ENCODE data around the gene SCGN.

The SCGN gene

DNA sequence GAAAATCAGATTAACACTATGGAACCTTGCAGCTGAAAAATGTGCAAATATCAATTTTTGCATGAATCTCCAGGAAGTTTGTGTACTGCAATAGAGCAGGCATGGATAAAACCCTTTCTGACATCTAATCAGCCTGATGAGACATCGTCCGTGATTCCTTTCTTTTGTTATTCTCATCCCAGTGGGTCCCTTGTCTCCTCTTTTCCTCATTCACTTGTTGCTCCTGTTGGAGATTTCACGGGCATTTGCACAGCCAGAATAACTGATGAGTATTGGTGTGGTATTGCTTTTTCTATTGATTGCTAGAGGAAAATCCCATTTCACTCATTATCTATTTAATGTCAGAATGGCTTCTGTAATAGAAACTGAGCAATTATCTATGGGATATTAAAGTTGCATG, 39.9 kb downstream of the SCGN start:
- DNase-seq = no peak

DNA sequence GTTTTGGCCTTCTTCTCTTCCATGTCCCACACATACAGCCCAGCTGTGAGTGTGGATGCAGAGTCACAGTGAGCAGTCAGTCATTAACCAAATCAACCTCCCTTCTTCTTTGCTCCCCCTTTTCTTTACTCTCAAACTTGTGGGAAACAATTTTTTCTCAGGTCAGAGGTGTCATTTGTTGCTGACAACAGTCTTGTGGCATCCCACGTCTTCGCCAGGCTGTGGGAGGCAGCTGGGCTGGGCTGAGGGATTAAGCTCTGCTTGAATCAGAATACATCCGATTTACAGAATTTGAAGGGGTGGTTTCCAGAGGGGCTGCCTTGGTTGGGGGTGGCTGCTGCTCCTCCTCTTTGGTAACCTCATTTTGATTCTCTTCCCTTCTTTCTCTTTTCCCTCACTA, 40.5 kb downstream of the SCGN start:
- no peak for DNase-seq

DNA sequence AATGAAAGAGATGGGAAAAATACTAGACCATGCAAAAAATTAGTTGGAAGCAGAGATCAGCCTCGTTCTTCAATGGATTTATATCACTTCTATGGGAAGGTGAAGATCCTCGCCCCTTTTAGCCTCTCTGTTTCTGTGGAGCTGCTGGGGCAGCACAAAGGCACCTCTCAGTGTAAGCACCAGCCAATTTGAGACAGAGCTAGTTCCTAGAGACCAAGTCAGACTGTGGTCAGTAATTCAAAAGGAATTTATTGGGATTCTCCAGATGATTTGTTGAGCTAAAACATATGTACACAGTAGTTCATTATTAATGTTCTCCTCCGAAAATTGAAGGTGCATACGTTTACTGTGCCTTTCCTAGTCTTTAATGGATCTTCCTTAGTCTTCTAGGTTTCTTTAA, 42.4 kb downstream of the SCGN start:
- no peak for DNase-seq

- no peak for DNase-seq
Observed at GRCh38 chr6:25695671-25696070, 43.7 kb downstream of the SCGN start.

- no peak for DNase-seq
Observed at GRCh38 chr6:25697537-25698340, 45.7 kb downstream of the SCGN start.

GRCh38 chr6:25698631-25699030, 46.6 kb downstream of the SCGN start:
- DNase-seq = no peak

GRCh38 chr6:25699649-25700048, 47.6 kb downstream of the SCGN start:
- no peak for DNase-seq

DNA sequence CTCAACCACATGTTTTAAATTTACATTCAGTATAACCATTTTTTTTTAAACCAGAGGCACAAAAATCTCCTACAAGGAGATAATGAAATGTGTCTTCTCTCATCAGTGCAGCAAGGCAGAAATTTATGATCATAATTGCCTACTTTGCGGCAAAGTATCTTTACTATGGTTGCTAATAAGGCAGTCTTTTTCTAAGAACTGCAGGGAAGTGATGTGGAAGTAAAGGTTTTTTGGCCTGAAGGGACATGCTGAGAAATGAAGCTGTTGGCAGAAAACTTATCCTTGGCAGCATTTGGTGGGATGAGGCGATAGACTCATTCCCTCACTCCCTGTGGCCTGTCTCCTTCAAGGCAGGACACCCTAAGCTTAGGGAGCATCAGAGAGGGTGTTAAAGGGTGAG, 48.7 kb downstream of the SCGN start:
- no peak for DNase-seq

DNA sequence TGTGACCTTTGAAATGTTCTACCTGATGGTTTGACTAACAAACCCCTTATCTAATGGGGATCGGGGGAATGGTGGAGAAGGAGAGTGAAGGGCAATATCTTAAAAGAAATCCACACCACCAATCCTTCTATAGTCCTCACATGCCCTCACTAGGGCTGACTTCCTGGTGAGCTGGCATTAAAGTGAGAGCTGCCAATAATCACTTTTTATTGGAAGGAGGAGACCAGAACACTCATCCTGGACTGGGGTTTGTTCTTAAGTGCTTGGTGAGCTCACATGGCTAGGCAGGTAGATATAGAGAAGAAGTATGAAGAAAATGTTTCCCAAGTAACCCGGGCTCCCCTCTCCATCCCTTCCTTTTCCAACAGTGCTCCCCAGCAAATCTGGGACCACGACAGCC, 49.8 kb downstream of the SCGN start:
- DNase-seq = no peak

DNA sequence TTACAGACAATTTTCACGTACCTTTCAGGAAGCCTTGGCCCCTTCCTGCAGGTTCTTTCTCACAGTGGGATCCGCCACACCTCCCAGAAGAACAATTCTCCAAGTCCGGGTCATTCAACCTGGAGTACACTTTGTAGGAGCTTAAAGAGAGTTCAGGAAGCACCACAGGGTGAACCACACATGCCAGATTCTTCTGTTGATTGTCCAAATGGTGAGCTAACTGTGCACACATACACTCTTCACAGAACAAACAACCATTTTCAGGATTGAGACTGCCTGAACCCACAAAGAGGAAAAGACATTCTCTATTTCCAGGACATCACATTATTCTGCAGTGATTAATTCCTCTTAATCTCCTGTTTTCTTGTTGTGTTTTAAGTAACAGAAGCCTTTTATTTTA, 51.0 kb downstream of the SCGN start:
- no peak for DNase-seq

GRCh38 chr6:25704001-25704400, 52.0 kb downstream of the SCGN start:
- DNase-seq = no peak

- no peak for DNase-seq
Observed at GRCh38 chr6:25706314-25707014, 54.4 kb downstream of the SCGN start.

GRCh38 chr6:25709761-25710160, 57.7 kb downstream of the SCGN start:
- DNase-seq = no peak

DNA sequence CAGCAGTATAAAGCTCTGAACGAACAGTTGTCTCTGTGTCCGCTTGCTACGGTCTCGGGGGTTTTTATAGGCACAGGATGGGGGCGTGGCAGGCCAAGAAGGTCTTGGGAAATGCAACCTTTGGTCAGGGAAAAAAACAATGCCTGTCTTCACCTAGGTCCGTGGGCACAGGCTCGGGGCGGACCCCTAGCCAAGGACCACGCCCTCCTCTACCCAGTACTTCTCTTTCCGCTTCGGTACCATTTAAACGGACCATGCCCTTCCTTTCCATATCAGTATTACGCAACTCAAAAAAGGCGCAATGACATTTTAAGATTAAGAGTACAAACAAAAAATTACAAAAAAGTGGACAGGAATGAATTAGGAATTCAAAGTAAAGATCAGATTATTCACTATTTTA, 58.3 kb downstream of the SCGN start:
- no peak for DNase-seq

- no peak for DNase-seq
Observed at GRCh38 chr6:25713824-25714223, 61.8 kb downstream of the SCGN start.

DNA sequence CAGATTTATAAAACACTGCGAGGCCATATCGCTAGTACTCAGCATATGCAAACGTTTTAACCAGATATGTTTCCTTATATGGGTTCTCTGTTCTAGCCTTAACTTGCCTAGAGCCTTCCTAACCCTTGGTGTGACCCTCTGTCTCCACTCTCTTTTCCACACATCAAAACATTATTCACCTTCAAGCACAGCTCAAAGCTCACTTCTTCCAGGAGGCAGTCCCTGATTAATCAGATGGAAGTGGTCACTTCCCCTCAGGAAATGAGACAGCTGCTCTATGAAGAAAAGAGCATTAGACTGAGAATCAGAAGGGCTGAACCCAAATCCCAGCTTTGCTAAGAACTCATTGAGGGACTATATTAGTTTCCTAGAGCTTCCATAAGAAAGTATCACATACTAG, 62.8 kb downstream of the SCGN start:
- DNase-seq = no peak

- DNase-seq = no peak
Observed at GRCh38 chr6:25715794-25716193, 63.8 kb downstream of the SCGN start.

DNA sequence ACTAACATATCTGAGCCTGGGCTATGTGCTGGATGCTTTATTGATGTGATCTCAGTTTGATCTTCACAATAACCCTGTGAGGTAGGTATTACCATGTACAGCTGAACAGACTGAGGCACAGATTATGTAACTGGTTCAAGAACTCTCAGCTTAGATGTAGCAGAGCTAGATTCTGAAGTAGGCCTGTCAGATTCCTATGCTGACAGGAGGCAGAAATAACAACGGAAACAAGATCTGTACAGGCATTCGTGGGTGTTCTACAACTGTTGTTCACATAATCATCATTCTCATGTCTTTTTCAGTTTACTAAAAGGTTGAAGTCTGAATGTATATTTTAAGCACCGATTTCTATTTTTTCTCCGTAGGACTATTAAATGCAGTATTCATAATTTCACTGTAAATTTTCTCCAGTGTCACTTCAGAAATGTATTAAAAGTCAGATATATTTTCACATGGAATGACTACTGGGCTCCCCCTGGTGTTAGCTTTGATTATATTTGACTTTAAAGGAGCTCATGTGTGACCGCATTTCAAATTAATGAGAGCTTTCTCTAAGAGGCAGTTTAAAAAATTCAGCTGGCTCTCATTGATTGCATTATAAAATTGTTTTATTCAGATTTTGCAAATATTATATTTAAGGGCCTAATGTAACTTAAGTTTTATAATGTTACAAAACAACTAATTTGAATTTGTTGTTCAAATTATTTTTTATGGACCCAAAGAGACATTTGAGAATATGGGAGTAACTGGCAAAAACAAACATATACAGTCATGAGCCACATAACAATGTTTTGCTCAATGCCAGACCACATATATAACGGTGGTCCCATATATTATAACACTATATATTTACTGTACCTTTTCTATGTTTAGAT, 66.1 kb downstream of the SCGN start:
- no peak for DNase-seq

DNA sequence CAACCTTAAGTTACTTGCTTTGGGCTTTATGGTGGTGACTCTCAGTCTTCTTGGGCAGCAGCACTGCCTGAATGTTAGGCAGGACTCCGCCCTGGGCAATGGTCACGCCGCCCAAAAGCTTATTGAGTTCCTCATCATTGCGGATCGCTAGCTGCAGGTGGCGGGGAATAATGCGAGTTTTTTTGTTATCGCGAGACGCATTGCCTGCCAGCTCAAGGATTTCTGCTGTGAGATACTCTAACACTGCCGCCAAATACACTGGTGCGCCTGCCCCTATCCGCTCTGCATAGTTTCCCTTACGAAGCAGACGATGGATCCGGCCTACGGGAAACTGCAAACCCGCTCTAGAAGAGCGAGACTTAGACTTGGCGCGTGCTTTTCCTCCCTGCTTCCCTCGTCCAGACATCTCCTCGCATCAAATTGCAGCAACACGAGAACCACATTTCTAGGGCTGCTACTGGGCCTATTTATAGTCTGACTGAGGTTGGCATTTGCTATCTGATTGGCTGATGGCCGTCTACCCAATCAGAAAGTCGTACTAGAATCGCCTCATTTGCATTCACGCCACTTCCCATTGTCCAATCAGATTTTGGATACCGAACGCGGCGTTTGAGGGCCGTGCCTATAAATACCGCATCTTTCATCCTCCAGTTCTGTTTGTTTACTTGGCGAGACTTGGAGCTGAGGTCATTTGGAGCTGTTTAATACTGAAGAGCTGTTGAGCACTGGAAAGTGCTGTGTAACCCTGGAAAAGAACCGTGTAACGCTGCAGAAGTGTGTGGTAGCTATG, 74.3 kb downstream of the SCGN start:
- no peak for DNase-seq

DNA sequence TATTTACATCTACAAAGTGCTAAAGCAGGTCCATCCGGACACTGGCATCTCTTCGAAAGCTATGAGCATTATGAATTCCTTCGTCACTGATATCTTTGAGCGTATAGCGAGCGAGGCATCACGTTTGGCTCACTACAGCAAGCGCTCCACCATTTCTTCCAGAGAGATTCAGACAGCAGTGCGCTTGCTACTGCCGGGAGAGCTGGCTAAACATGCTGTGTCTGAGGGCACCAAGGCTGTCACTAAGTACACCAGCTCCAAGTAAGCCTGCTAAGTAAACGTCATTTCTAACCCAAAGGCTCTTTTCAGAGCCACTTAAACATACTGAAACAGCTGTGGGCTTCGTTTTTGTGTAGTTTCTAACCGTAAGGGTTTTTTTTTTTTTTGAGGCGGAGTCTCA, 75.0 kb downstream of the SCGN start:
- no peak for DNase-seq

DNA sequence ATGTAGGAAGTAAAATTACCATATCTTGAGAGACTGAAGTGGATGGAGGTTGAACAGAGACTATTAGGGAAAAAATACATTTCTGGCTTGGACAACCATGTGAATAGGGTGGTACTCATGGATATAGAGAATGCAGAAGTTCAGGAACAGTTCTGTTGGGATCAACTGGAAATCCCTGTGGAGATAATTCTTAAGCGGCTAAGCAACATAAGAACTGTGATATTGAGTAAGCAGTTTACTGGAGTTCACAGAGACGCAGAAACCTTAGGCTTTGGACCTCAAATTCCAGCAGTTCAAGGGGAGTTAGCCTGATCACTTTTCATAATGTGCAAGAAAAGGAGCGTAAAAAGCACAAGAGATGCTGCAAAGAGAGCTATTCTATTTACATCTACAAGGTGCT, 78.9 kb downstream of the SCGN start:
- no peak for DNase-seq

DNA sequence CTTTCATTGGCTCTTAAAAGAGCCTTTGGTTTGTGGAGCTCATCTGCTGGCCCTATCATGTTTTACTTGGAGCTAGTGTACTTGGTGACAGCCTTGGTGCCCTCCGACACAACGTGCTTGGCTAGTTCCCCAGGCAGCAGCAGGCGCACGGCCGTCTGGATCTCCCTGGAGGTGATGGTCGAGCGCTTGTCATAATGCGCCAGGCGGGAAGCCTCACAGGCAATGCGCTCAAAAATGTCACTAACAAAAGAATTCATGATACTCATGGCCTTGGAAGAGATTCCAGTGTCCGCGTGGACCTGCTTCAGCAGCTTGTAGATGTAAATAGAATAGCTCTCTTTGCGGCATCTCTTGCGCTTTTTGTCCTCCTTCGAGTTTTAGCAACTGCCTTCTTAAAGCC, 79.7 kb downstream of the SCGN start:
- DNase-seq = no peak

All from 8988T (cell line).